ENCODE measurements around the gene RAB13. TPM values are rescaled to one million over a fixed set of nuclear protein-coding genes. Genes with fewer than 3 reads are reported as not detected.

The RAB13 gene
- total and polyA plus RNA-seq, 12 donors, result 22.9 to 328 (median 124) TPM

- Histone ChIP-seq H3K27me3 (no peaks in the 10 kb centered on the region), H3K27ac (peak within 1 kb of the TSS in 4 of 5 donors; percentile 84 to 98 (median 92)), H3K36me3 (replicated peaks in 1 of 2) (peaks cover 0 to 40% of the 10 kb centered on the region in 2 donors), H3K9me3 (replicated peaks in 1 of 3) (no peaks in the 10 kb centered on the region), H3K4me1 (replicated peaks in 1 of 2) (peaks cover 11 to 39% of the 10 kb centered on the region in 2 donors), H3K4me3 (peak within 1 kb of the TSS; percentile 25 to 87 (median 70))
- peak in 1 of 6 experiments; percentile 20 for TF ChIP-seq CTCF (IDR thresholded peaks at IDR 0.05)
- peak; percentile 95 to 97 for TF ChIP-seq POLR2A (IDR thresholded peaks at IDR 0.05)
- DNase-seq, result peak; percentile 92 to 98 (median 95)
- intact Hi-C loops (cut with DNase I), result no loop called here
- WGBS, 4 donors, result 0 to 1% (median 0%) methylated on average over 32 to 36 of the region's 36 CpGs
Measured at GRCh38 chr1:153990468-153991150, 4.5 kb upstream of the RAB13 start, which contains the start of gene RPS27. Gene RPS27, plus strand, starts transcription at chr1:153990762. Its CDS starts 35 bp downstream, at chr1:153990797.

GRCh38 chr1:153987621-153988020 lies 1.5 kb upstream of the RAB13 start:
- intact Hi-C loops (cut with DNase I), result loop anchor here (5.0 to 10.0 kb wide), 2 partner anchors 190 to 303 kb away; no protein-coding TSS in a partner anchor
- Histone ChIP-seq H3K27ac (peak overlapping the region in 1 of 5 donors; percentile 89), H3K4me3 (no peak overlapping the region), H3K9me3 (replicated peaks in 1 of 3) (no peaks in the 10 kb centered on the region), H3K36me3 (replicated peaks in 1 of 2) (peaks cover 0 to 18% of the 10 kb centered on the region in 2 donors), H3K27me3 (no peaks in the 10 kb centered on the region), H3K4me1 (replicated peaks in 1 of 2) (peaks cover 25 to 43% of the 10 kb centered on the region in 2 donors)
- WGBS, 4 donors, result 83 to 89% (median 87%) methylated on average over 8 of the region's 8 CpGs
- DNase-seq, result no peak
- TF ChIP-seq POLR2A (IDR thresholded peaks at IDR 0.05) (no peak), CTCF (IDR thresholded peaks at IDR 0.05) (no peak)

- intact Hi-C loops (cut with DNase I), result loop anchor here (5.0 to 10.0 kb wide), 2 partner anchors 188 to 301 kb away; no protein-coding TSS in a partner anchor
- H3K9me3 ChIP-seq (replicated peaks in 1 of 3), result no peaks in the 10 kb centered on the region
- 10 to 15% (median 12%) methylated on average over 7 of the region's 7 CpGs for WGBS, 4 donors
- H3K27ac ChIP-seq, result peak overlapping the region; percentile 23 to 90 (median 88)
- TF ChIP-seq POLR2A (IDR thresholded peaks at IDR 0.05) (no peak), CTCF (IDR thresholded peaks at IDR 0.05) (no peak)
- peak in 3 of 7 donors; percentile 37 to 54 (median 51) for DNase-seq
- no peaks in the 10 kb centered on the region for H3K27me3 ChIP-seq
- peaks cover 15 to 28% of the 10 kb centered on the region in 2 donors for H3K4me1 ChIP-seq (replicated peaks in 1 of 2)
- H3K4me3 ChIP-seq, result peak overlapping the region in 3 of 4 donors; percentile 53 to 84 (median 70)
- H3K36me3 ChIP-seq (replicated peaks in 1 of 2), result peaks cover 0 to 11% of the 10 kb centered on the region in 2 donors
Measured at GRCh38 chr1:153985341-153985912, 712 bp downstream of the RAB13 start.
